HepG2 (cell line): ENCODE results near the gene ITGAE. TPM values are rescaled to one million over a fixed set of nuclear protein-coding genes. Genes with fewer than 3 reads are reported as not detected.

Experiments used
- BORCS8-MEF2B ChIP-seq: sonication (generic); formaldehyde crosslinking; IDR thresholded peaks from 2 replicates; pipeline ENCODE4 v1.8.0; 2022; ENCODE audit warnings: mild to moderate bottlenecking, missing genetic modification reagents
- CCAR2 ChIP-seq: fragments of 200-400 bp; formaldehyde crosslinking; optimal IDR thresholded peaks from 2 replicates; pipeline ENCODE3; 2018; ENCODE audit warnings: low read depth, mild to moderate bottlenecking, low read length, moderate library complexity
- GFI1 ChIP-seq: sonication (generic); formaldehyde crosslinking; IDR thresholded peaks from 2 replicates; pipeline ENCODE4 v1.5.0; 2020; ENCODE audit warnings: missing genetic modification reagents, mild to moderate bottlenecking, borderline replicate concordance
- GTF3A ChIP-seq: sonication (generic); formaldehyde crosslinking; conservative IDR thresholded peaks from 2 replicates; pipeline ENCODE4 v1.4.0; 2020; ENCODE audit warnings: mild to moderate bottlenecking, missing genetic modification reagents
- HOXA7 ChIP-seq: sonication (generic); formaldehyde crosslinking; IDR thresholded peaks from 2 replicates; pipeline ENCODE4 v1.8.1; 2022; ENCODE audit warnings: mild to moderate bottlenecking, missing genetic modification reagents, moderate library complexity
- MTF1 ChIP-seq: sonication (generic); formaldehyde crosslinking; IDR thresholded peaks from 2 replicates; pipeline ENCODE4 v1.5.0; 2020; ENCODE audit warnings: missing genetic modification reagents
- POGZ ChIP-seq: sonication (generic); formaldehyde crosslinking; IDR thresholded peaks from 2 replicates; pipeline ENCODE4 v1.4.0; 2020; ENCODE audit warnings: mild to moderate bottlenecking, missing genetic modification reagents
- RFXAP ChIP-seq: sonication (generic); formaldehyde crosslinking; IDR thresholded peaks from 2 replicates; pipeline ENCODE4 v1.4.0; 2020; ENCODE audit warnings: missing genetic modification reagents, borderline replicate concordance
- SMC3 ChIP-seq: IDR thresholded peaks from 2 replicates; pipeline ENCODE4 v1.6.1; 2011; ENCODE audit warnings: low read length, improper control_type of control experiment
- SP140L ChIP-seq: sonication (generic); formaldehyde crosslinking; IDR thresholded peaks from 2 replicates; pipeline ENCODE4 v1.4.0; 2020; ENCODE audit warnings: missing genetic modification reagents, borderline replicate concordance
- SUZ12 ChIP-seq: fragments of 150-350 bp; IDR thresholded peaks from 2 replicates; pipeline ENCODE4 v1.6.1; 2014; ENCODE audit warnings: low read depth, low read length
- THYN1 ChIP-seq: sonication (generic); formaldehyde crosslinking; IDR thresholded peaks from 2 replicates; pipeline ENCODE4 v1.8.1; 2023; ENCODE audit warnings: low read depth, mild to moderate bottlenecking, moderate library complexity, missing genetic modification reagents, borderline replicate concordance
- ZBTB1 ChIP-seq: sonication (generic); formaldehyde crosslinking; IDR thresholded peaks from 2 replicates; pipeline ENCODE4 v1.4.0; 2020; ENCODE audit warnings: missing genetic modification reagents, borderline replicate concordance
- ZFP41 ChIP-seq: sonication (generic); formaldehyde crosslinking; IDR thresholded peaks from 2 replicates; pipeline ENCODE4 v1.4.0; 2020; ENCODE audit warnings: mild to moderate bottlenecking, missing genetic modification reagents, borderline replicate concordance
- ZNF17 ChIP-seq: sonication (generic); formaldehyde crosslinking; IDR thresholded peaks from 2 replicates; pipeline ENCODE4 v1.5.0; 2020; ENCODE audit warnings: mild to moderate bottlenecking, missing genetic modification reagents
- ZNF441 ChIP-seq: sonication (generic); formaldehyde crosslinking; IDR thresholded peaks from 2 replicates; pipeline ENCODE4 v1.7.0; 2021; ENCODE audit warnings: missing genetic modification reagents, borderline replicate concordance
- ZNF496 ChIP-seq: sonication (generic); formaldehyde crosslinking; IDR thresholded peaks from 2 replicates; pipeline ENCODE4 v1.8.1; 2023; ENCODE audit warnings: mild to moderate bottlenecking, moderate library complexity, missing genetic modification reagents; ENCODE audit not compliant: insufficient replicate concordance
- ZNF563 ChIP-seq: sonication (generic); formaldehyde crosslinking; IDR thresholded peaks from 2 replicates; pipeline ENCODE4 v1.8.0; 2022; ENCODE audit warnings: mild to moderate bottlenecking, moderate library complexity, missing genetic modification reagents
- ZNF720 ChIP-seq: sonication (generic); formaldehyde crosslinking; IDR thresholded peaks from 2 replicates; pipeline ENCODE4 v1.4.0; 2020; ENCODE audit warnings: missing genetic modification reagents
- ZNF879 ChIP-seq: sonication (generic); formaldehyde crosslinking; IDR thresholded peaks from 2 replicates; pipeline ENCODE4 v1.8.1; 2023; ENCODE audit warnings: missing genetic modification reagents
- ZSCAN22 ChIP-seq: sonication (generic); formaldehyde crosslinking; IDR thresholded peaks from 2 replicates; pipeline ENCODE4 v1.4.0; 2020; ENCODE audit warnings: mild to moderate bottlenecking, missing genetic modification reagents
- polyA plus RNA-seq, 8 experiments: library from polyadenylated mRNA; depleted of rRNA in 3 of 8; stranded (reverse) in 7 of 8; unstranded in 1 of 8; fragments of >200 nt; fragmentation: Illumina TruSeq in 4 of 8; extraction: Trizol in 4 of 8; gene quantifications; 2 replicates each; pipeline versions ENCODE4 v1.2.1 to v1.2.3, GENCODE V29; 2011 to 2016; ENCODE audit warnings: low read depth in 4 of 8, missing spikeins in 1 of 8, mixed read lengths in 1 of 8; ENCODE audit not compliant: insufficient read depth in 1 of 8
- total RNA-seq, 5 experiments: library from RNA; depleted of rRNA; stranded (reverse); fragments of >200 nt; fragmentation: Illumina TruSeq; extraction: Trizol; gene quantifications; 2 replicates each; pipeline ENCODE4 v1.2.3, GENCODE V29; 2016; ENCODE audit warnings: low read depth in 1 of 5
- TF ChIP-seq, protein P1 (sequence below): IDR thresholded peaks from 2 replicates; pipeline ENCODE4 v1.6.1; 2016; ENCODE audit warnings: low read depth
- TF ChIP-seq, protein P2 (sequence below): sonication (generic); formaldehyde crosslinking; IDR thresholded peaks from 2 replicates; pipeline ENCODE4 v1.8.0; 2022; ENCODE audit warnings: mild to moderate bottlenecking, missing genetic modification reagents; ENCODE audit not compliant: insufficient replicate concordance
- TF ChIP-seq, protein P3 (sequence below): sonication (generic); formaldehyde crosslinking; IDR thresholded peaks from 2 replicates; pipeline ENCODE4 v1.5.0; 2020; ENCODE audit warnings: missing genetic modification reagents
- TF ChIP-seq, protein P4 (sequence below): IDR thresholded peaks from 2 replicates; pipeline ENCODE4 v1.6.1; 2012; ENCODE audit warnings: inconsistent platforms

The ITGAE gene
- total and polyA plus RNA-seq, 2 of the 13 experiments (the other 11 are each of a cell fraction or from before 2014, with no cell fraction given) = 42.3 to 49.0 TPM

DNA sequence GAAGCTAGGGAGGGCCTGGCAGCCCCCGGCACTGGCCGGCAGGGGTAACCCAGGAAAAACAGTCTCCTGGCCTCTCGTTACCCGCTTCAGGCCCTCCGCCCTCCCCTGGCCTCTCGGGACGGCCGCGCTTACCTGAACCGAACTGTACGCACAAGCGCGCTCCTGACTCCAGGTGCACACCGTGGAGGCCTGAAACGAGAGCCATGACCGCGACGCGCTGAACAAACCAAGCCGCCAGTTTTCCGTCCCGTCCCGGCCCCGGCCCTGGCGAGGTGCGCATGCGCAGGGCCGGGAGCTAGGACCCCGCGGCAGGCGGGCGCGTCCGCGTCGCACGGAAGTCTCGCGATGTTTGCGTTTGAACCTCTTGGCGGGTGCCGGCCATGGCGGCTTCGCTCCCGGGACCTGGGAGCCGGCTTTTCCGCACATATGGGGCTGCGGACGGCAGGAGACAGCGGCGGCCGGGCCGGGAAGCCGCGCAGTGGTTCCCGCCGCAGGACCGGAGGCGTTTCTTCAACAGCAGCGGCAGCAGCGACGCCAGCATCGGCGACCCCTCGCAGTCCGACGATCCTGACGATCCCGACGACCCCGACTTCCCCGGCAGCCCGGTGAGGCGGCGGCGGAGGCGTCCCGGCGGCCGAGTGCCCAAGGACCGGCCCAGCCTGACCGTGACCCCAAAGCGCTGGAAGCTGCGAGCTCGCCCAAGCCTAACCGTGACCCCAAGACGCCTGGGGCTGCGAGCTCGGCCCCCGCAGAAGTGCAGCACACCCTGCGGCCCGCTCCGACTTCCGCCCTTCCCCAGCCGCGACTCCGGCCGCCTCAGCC lies 77.2 kb downstream of the ITGAE start, which contains the start of gene HASPIN (continued):
- no peak for TF ChIP-seq ZNF17 (CRISPR knock-in tag)
- no peak for TF ChIP-seq ZNF720
- TF ChIP-seq, protein P1, sequence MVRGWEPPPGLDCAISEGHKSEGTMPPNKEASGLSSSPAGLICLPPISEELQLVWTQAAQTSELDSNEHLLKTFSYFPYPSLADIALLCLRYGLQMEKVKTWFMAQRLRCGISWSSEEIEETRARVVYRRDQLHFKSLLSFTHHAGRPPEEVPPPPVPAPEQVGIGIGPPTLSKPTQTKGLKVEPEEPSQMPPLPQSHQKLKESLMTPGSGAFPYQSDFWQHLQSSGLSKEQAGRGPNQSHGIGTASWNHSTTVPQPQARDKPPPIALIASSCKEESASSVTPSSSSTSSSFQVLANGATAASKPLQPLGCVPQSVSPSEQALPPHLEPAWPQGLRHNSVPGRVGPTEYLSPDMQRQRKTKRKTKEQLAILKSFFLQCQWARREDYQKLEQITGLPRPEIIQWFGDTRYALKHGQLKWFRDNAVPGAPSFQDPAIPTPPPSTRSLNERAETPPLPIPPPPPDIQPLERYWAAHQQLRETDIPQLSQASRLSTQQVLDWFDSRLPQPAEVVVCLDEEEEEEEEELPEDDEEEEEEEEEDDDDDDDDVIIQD = no peak; the same call in 1 of the 2 replicates
- TF ChIP-seq, protein P2, sequence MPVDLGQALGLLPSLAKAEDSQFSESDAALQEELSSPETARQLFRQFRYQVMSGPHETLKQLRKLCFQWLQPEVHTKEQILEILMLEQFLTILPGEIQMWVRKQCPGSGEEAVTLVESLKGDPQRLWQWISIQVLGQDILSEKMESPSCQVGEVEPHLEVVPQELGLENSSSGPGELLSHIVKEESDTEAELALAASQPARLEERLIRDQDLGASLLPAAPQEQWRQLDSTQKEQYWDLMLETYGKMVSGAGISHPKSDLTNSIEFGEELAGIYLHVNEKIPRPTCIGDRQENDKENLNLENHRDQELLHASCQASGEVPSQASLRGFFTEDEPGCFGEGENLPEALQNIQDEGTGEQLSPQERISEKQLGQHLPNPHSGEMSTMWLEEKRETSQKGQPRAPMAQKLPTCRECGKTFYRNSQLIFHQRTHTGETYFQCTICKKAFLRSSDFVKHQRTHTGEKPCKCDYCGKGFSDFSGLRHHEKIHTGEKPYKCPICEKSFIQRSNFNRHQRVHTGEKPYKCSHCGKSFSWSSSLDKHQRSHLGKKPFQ = no peak
- TF ChIP-seq SUZ12 = no peak
- TF ChIP-seq MTF1 = no peak
- TF ChIP-seq HOXA7 (CRISPR knock-in tag) = no peak
- TF ChIP-seq GTF3A (CRISPR knock-in tag) = 0 out of 2 replicates have a peak, but pooled peaks have one; percentile 37
- peak; percentile 98 for TF ChIP-seq POGZ (CRISPR knock-in tag)
- TF ChIP-seq, protein P3, sequence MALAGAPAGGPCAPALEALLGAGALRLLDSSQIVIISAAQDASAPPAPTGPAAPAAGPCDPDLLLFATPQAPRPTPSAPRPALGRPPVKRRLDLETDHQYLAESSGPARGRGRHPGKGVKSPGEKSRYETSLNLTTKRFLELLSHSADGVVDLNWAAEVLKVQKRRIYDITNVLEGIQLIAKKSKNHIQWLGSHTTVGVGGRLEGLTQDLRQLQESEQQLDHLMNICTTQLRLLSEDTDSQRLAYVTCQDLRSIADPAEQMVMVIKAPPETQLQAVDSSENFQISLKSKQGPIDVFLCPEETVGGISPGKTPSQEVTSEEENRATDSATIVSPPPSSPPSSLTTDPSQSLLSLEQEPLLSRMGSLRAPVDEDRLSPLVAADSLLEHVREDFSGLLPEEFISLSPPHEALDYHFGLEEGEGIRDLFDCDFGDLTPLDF (CRISPR knock-in tag) = peak; percentile 95
- TF ChIP-seq ZBTB1 (CRISPR knock-in tag) = no peak
- TF ChIP-seq ZSCAN22 (CRISPR knock-in tag) = no peak
- TF ChIP-seq, protein P4, sequence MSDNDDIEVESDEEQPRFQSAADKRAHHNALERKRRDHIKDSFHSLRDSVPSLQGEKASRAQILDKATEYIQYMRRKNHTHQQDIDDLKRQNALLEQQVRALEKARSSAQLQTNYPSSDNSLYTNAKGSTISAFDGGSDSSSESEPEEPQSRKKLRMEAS = peak; percentile 62; the same call in 1 of the 2 replicates
- TF ChIP-seq ZFP41 (CRISPR knock-in tag) = no peak
- no peak for TF ChIP-seq SMC3
- TF ChIP-seq ZNF496 (CRISPR knock-in tag) = no peak
- TF ChIP-seq THYN1 (CRISPR knock-in tag) = no peak
- peak; percentile 94 for TF ChIP-seq BORCS8-MEF2B (CRISPR knock-in tag)
- TF ChIP-seq ZNF441 (CRISPR knock-in tag) = peak; percentile 82; the same call in 1 of the 2 replicates
- TF ChIP-seq SP140L (CRISPR knock-in tag) = 0 out of 2 replicates have a peak, but pooled peaks have one; percentile 64
- peak; percentile 51; the same call in 1 of the 2 replicates for TF ChIP-seq GFI1 (CRISPR knock-in tag)
- TF ChIP-seq ZNF879 = 0 out of 2 replicates have a peak, but pooled peaks have one; percentile 49
- peak; percentile 41 for TF ChIP-seq ZNF563 (CRISPR knock-in tag)
- peak; percentile 36; the same call in 1 of the 2 replicates for TF ChIP-seq RFXAP
- TF ChIP-seq CCAR2 = no peak
